CD8-positive, alpha-beta memory T cell (primary cell): ENCODE results near the gene EZH2. TPM values are rescaled to one million over a fixed set of nuclear protein-coding genes. Genes with fewer than 3 reads are reported as not detected.

Experiments
- CTCF ChIA-PET: fragments of 350-600 bp; sonication (Branson Sonifier 250); formaldehyde crosslinking; loops from one replicate; lab custom pipeline; 2021; ENCODE audit warnings: antibody characterized with exemption; lab: Charles Lee
- POLR2A ChIA-PET: fragments of 350-600 bp; sonication (Branson Sonifier 250); formaldehyde crosslinking; loops from one replicate; lab custom pipeline; 2021; ENCODE audit warnings: antibody characterized with exemption; lab: Charles Lee
- DNase-seq, 5 donors: peaks; one replicate each; pipeline versions ENCODE4 v3.0.0 to v3.0.0-alpha.2; 2020 to 2022; ENCODE audit warnings: mixed read lengths in 1 of 5
- H3K27ac ChIP-seq: one replicate; pipeline ENCODE4 v1.7.0; 2013; ENCODE audit warnings: low read depth, mild to moderate bottlenecking, low read length, moderate library complexity
- H3K27me3 ChIP-seq: 2 replicates; pipeline ENCODE4 v1.7.0; 2013; ENCODE audit warnings: low read length, mild to moderate bottlenecking; ENCODE audit not compliant: insufficient read depth, poor library complexity, severe bottlenecking
- H3K36me3 ChIP-seq: 2 replicates; pipeline ENCODE4 v1.7.0; 2013; ENCODE audit warnings: mild to moderate bottlenecking, low read length, moderate library complexity; ENCODE audit not compliant: insufficient read depth
- H3K4me1 ChIP-seq: 2 replicates; pipeline ENCODE4 v1.7.0; 2013; ENCODE audit warnings: mild to moderate bottlenecking, low read length, moderate library complexity; ENCODE audit not compliant: insufficient read depth
- H3K4me3 ChIP-seq: 2 replicates; pipeline ENCODE4 v1.7.0; 2013; ENCODE audit warnings: mild to moderate bottlenecking, low read length
- H3K9me3 ChIP-seq: 2 replicates; pipeline ENCODE4 v1.7.0; 2013; ENCODE audit warnings: mild to moderate bottlenecking, low read length
- H3K27ac Mint-ChIP-seq, 8 donors: one replicate each; pipeline ENCODE4 v1.8.0; 2020 to 2021; ENCODE audit warnings: mixed read lengths in 8 of 8, mild to moderate bottlenecking in 6 of 8, inconsistent platforms in 3 of 8, moderate library complexity in 3 of 8
- H3K27me3 Mint-ChIP-seq, 2 donors: one replicate each; pipeline ENCODE4 v1.8.0; 2020 to 2021; ENCODE audit warnings: mixed read lengths in 2 of 2, mild to moderate bottlenecking in 1 of 2, moderate library complexity in 1 of 2
- H3K36me3 Mint-ChIP-seq, 3 donors: one replicate each; pipeline ENCODE4 v1.8.0; 2020 to 2021; ENCODE audit warnings: mixed read lengths in 3 of 3, inconsistent platforms in 1 of 3, mild to moderate bottlenecking in 1 of 3
- H3K4me1 Mint-ChIP-seq, 3 donors: one replicate each; pipeline ENCODE4 v1.8.0; 2020 to 2021; ENCODE audit warnings: mixed read lengths in 3 of 3, inconsistent platforms in 1 of 3, mild to moderate bottlenecking in 1 of 3
- H3K4me3 Mint-ChIP-seq, 7 donors: one replicate each; pipeline ENCODE4 v1.8.0; 2020 to 2021; ENCODE audit warnings: mixed read lengths in 7 of 7, mild to moderate bottlenecking in 6 of 7, moderate library complexity in 4 of 7, inconsistent platforms in 2 of 7
- H3K9me3 Mint-ChIP-seq, 5 donors: one replicate each; pipeline ENCODE4 v1.8.0; 2020 to 2022; ENCODE audit warnings: mixed read lengths in 5 of 5, mild to moderate bottlenecking in 3 of 5, moderate library complexity in 2 of 5, inconsistent platforms in 1 of 5
- polyA plus RNA-seq: library from polyadenylated mRNA; unstranded; fragments of 300-500 nt; fragmentation: Illumina TruSeq; gene quantifications from one replicate; pipeline ENCODE4 v1.2.3, GENCODE V29; 2021
- total RNA-seq, 2 experiments: library from RNA; stranded (reverse); gene quantifications; one replicate each; pipeline ENCODE4 v1.2.3, GENCODE V29; 2021

EZH2 gene
- total and polyA plus RNA-seq, 3 experiments from 2014 or later = 4.8 to 125 (median 123) TPM

- no peak for DNase-seq
- peak overlapping the region; percentile 91 to 98 (median 96) for H3K4me3 Mint-ChIP-seq
- POLR2A ChIA-PET = interaction anchor here (0.5 to 1.5 kb wide), 7 partner anchors 26 to 252 kb away, joined by 3 to 9 read pairs (median 4); partner anchors contain the start of gene CUL1
- no peaks in the 10 kb centered on the region for H3K27me3 ChIP-seq
- CTCF ChIA-PET = interaction anchor here (0.9 to 2.5 kb wide), 5 partner anchors 26 to 308 kb away, joined by 3 to 13 read pairs (median 6); no protein-coding TSS in a partner anchor
- peaks cover 14 to 51% (median 32%) of the 10 kb centered on the region in 3 donors for H3K4me1 Mint-ChIP-seq
- H3K27me3 Mint-ChIP-seq = peaks cover 4 to 19% of the 10 kb centered on the region in 2 donors
- H3K9me3 Mint-ChIP-seq = no peaks in the 10 kb centered on the region
- H3K36me3 ChIP-seq = no peaks in the 10 kb centered on the region
- H3K27ac ChIP-seq = peak overlapping the region; percentile 81
- H3K27ac Mint-ChIP-seq = peak overlapping the region; percentile 90 to 98 (median 98)
- peak overlapping the region; percentile 63 for H3K4me3 ChIP-seq
- H3K4me1 ChIP-seq = peaks cover 8% of the 10 kb centered on the region
- no peaks in the 10 kb centered on the region for H3K9me3 ChIP-seq
- peaks cover 0 to 8% (median 0%) of the 10 kb centered on the region in 3 donors for H3K36me3 Mint-ChIP-seq
Observed at GRCh38 chr7:148882841-148883265, 1.2 kb downstream of the EZH2 start.

GRCh38 chr7:148882192-148882591, 1.9 kb downstream of the EZH2 start:
- Mint-ChIP-seq H3K36me3 (peaks cover 0 to 8% (median 0%) of the 10 kb centered on the region in 3 donors), H3K4me1 (peaks cover 17 to 53% (median 37%) of the 10 kb centered on the region in 3 donors), H3K27ac (peak overlapping the region in 4 of 8 donors; percentile 63 to 98 (median 98)), H3K4me3 (peak overlapping the region in 6 of 7 donors; percentile 60 to 98 (median 96)), H3K9me3 (no peaks in the 10 kb centered on the region), H3K27me3 (peaks cover 4 to 19% of the 10 kb centered on the region in 2 donors)
- Histone ChIP-seq H3K36me3 (no peaks in the 10 kb centered on the region), H3K4me3 (peak overlapping the region; percentile 63), H3K4me1 (peaks cover 11% of the 10 kb centered on the region), H3K9me3 (no peaks in the 10 kb centered on the region), H3K27ac (peak overlapping the region; percentile 81), H3K27me3 (no peaks in the 10 kb centered on the region)
- POLR2A ChIA-PET = interaction anchor here (1.5 kb wide), 1 partner anchor 26 kb away, joined by 4 read pairs; no protein-coding TSS in a partner anchor
- DNase-seq = no peak
- CTCF ChIA-PET = interaction anchor here (1.8 to 2.5 kb wide), 3 partner anchors 26 to 81 kb away, joined by 6 to 13 read pairs (median 7); no protein-coding TSS in a partner anchor

GRCh38 chr7:148878317-148878716, 5.8 kb downstream of the EZH2 start:
- no peaks in the 10 kb centered on the region for H3K9me3 Mint-ChIP-seq
- H3K27me3 Mint-ChIP-seq = peaks cover 4 to 19% of the 10 kb centered on the region in 2 donors
- no peaks in the 10 kb centered on the region for H3K27me3 ChIP-seq
- H3K4me1 Mint-ChIP-seq = peaks cover 18 to 66% (median 38%) of the 10 kb centered on the region in 3 donors
- H3K4me1 ChIP-seq = peaks cover 7% of the 10 kb centered on the region
- H3K36me3 ChIP-seq = no peaks in the 10 kb centered on the region
- no peak overlapping the region for H3K27ac ChIP-seq
- H3K27ac Mint-ChIP-seq = peak overlapping the region in 1 of 8 donors; percentile 35
- DNase-seq = no peak
- H3K4me3 Mint-ChIP-seq = no peak overlapping the region
- POLR2A ChIA-PET = no interaction called here
- H3K9me3 ChIP-seq = no peaks in the 10 kb centered on the region
- H3K4me3 ChIP-seq = no peak overlapping the region
- CTCF ChIA-PET = interaction anchor here (1.0 kb wide), 2 partner anchors 33 to 64 kb away, joined by 3 read pairs; no protein-coding TSS in a partner anchor
- peaks cover 0 to 5% (median 0%) of the 10 kb centered on the region in 3 donors for H3K36me3 Mint-ChIP-seq

GRCh38 chr7:148877517-148877916, 6.6 kb downstream of the EZH2 start:
- CTCF ChIA-PET = interaction anchor here (1.0 to 1.4 kb wide), 3 partner anchors 21 to 188 kb away, joined by 3 to 4 read pairs (median 3); no protein-coding TSS in a partner anchor
- peak overlapping the region in 1 of 8 donors; percentile 47 for H3K27ac Mint-ChIP-seq
- H3K4me1 Mint-ChIP-seq = peaks cover 17 to 65% (median 35%) of the 10 kb centered on the region in 3 donors

GRCh38 chr7:148872188-148872587, 11.9 kb downstream of the EZH2 start:
- Histone ChIP-seq H3K27ac (no peak overlapping the region), H3K27me3 (no peaks in the 10 kb centered on the region), H3K4me3 (no peak overlapping the region), H3K4me1 (no peaks in the 10 kb centered on the region), H3K9me3 (no peaks in the 10 kb centered on the region), H3K36me3 (no peaks in the 10 kb centered on the region)
- peaks cover 17 to 59% (median 32%) of the 10 kb centered on the region in 3 donors for H3K4me1 Mint-ChIP-seq
- no peaks in the 10 kb centered on the region for H3K27me3 Mint-ChIP-seq
- H3K4me3 Mint-ChIP-seq = no peak overlapping the region
- ChIA-PET POLR2A (interaction anchor here (1.0 to 1.3 kb wide), 2 partner anchors 11 to 69 kb away, joined by 3 to 5 read pairs; no protein-coding TSS in a partner anchor), CTCF (no interaction called here)
- DNase-seq = no peak
- H3K9me3 Mint-ChIP-seq = peaks cover 0 to 14% (median 11%) of the 10 kb centered on the region in 5 donors
- H3K27ac Mint-ChIP-seq = peak overlapping the region in 2 of 8 donors; percentile 24 to 47
- H3K36me3 Mint-ChIP-seq = peaks cover 4 to 12% (median 6%) of the 10 kb centered on the region in 3 donors

More at GRCh38 chr7:148877517-148877916, 6.6 kb downstream of the EZH2 start:
- Histone ChIP-seq H3K27me3 (no peaks in the 10 kb centered on the region), H3K4me3 (no peak overlapping the region), H3K4me1 (peaks cover 7% of the 10 kb centered on the region), H3K9me3 (no peaks in the 10 kb centered on the region), H3K36me3 (no peaks in the 10 kb centered on the region), H3K27ac (no peak overlapping the region)
- Mint-ChIP-seq H3K27me3 (peaks cover 4 to 12% of the 10 kb centered on the region in 2 donors), H3K36me3 (no peaks in the 10 kb centered on the region), H3K4me3 (no peak overlapping the region), H3K9me3 (no peaks in the 10 kb centered on the region)
- DNase-seq = no peak
- POLR2A ChIA-PET = interaction anchor here (0.5 kb wide), 1 partner anchor 9 kb away, joined by 3 read pairs; no protein-coding TSS in a partner anchor

- no peaks in the 10 kb centered on the region for H3K27me3 ChIP-seq
- no peak overlapping the region for H3K4me3 ChIP-seq
- no peak for DNase-seq
- ChIA-PET POLR2A (interaction anchor here (1.0 to 1.3 kb wide), 2 partner anchors 12 to 70 kb away, joined by 3 to 5 read pairs; no protein-coding TSS in a partner anchor), CTCF (no interaction called here)
- no peaks in the 10 kb centered on the region for H3K27me3 Mint-ChIP-seq
- peaks cover 4 to 12% (median 6%) of the 10 kb centered on the region in 3 donors for H3K36me3 Mint-ChIP-seq
- peaks cover 17 to 54% (median 32%) of the 10 kb centered on the region in 3 donors for H3K4me1 Mint-ChIP-seq
- no peaks in the 10 kb centered on the region for H3K9me3 ChIP-seq
- H3K27ac Mint-ChIP-seq = no peak overlapping the region
- H3K27ac ChIP-seq = no peak overlapping the region
- no peaks in the 10 kb centered on the region for H3K4me1 ChIP-seq
- H3K9me3 Mint-ChIP-seq = peaks cover 0 to 14% (median 11%) of the 10 kb centered on the region in 5 donors
- H3K4me3 Mint-ChIP-seq = no peak overlapping the region
- H3K36me3 ChIP-seq = no peaks in the 10 kb centered on the region
Observed at GRCh38 chr7:148871551-148871950, 12.5 kb downstream of the EZH2 start.

GRCh38 chr7:148871030-148871429, 13.1 kb downstream of the EZH2 start:
- H3K27me3 Mint-ChIP-seq = no peaks in the 10 kb centered on the region
- H3K27ac Mint-ChIP-seq = no peak overlapping the region
- no peaks in the 10 kb centered on the region for H3K36me3 ChIP-seq
- DNase-seq = no peak
- H3K27me3 ChIP-seq = no peaks in the 10 kb centered on the region
- no peak overlapping the region for H3K4me3 Mint-ChIP-seq
- POLR2A ChIA-PET = no interaction called here
- H3K4me3 ChIP-seq = no peak overlapping the region
- H3K4me1 Mint-ChIP-seq = peaks cover 19 to 52% (median 34%) of the 10 kb centered on the region in 3 donors
- no peaks in the 10 kb centered on the region for H3K9me3 ChIP-seq
- no peak overlapping the region for H3K27ac ChIP-seq
- CTCF ChIA-PET = no interaction called here
- H3K36me3 Mint-ChIP-seq = peaks cover 4 to 12% (median 6%) of the 10 kb centered on the region in 3 donors
- peaks cover 0 to 14% (median 11%) of the 10 kb centered on the region in 5 donors for H3K9me3 Mint-ChIP-seq
- H3K4me1 ChIP-seq = no peaks in the 10 kb centered on the region

- CTCF ChIA-PET = interaction anchor here (1.9 kb wide), 1 partner anchor 12 kb away, joined by 5 read pairs; no protein-coding TSS in a partner anchor
- no peak for DNase-seq
- H3K4me1 ChIP-seq = peaks cover 4% of the 10 kb centered on the region
- no peaks in the 10 kb centered on the region for H3K9me3 ChIP-seq
- Mint-ChIP-seq H3K27me3 (no peaks in the 10 kb centered on the region), H3K4me3 (no peak overlapping the region), H3K9me3 (peaks cover 0 to 14% (median 11%) of the 10 kb centered on the region in 5 donors), H3K36me3 (peaks cover 4 to 12% (median 6%) of the 10 kb centered on the region in 3 donors), H3K4me1 (peaks cover 32 to 59% (median 42%) of the 10 kb centered on the region in 3 donors), H3K27ac (no peak overlapping the region)
- H3K36me3 ChIP-seq = no peaks in the 10 kb centered on the region
- H3K27ac ChIP-seq = no peak overlapping the region
- H3K27me3 ChIP-seq = no peaks in the 10 kb centered on the region
- POLR2A ChIA-PET = no interaction called here
- H3K4me3 ChIP-seq = no peak overlapping the region
Observed at GRCh38 chr7:148868378-148868674, 15.8 kb downstream of the EZH2 start.
